ENCODE measurements around the gene PRRT3. TPM values are rescaled to one million over a fixed set of nuclear protein-coding genes. Genes with fewer than 3 reads are reported as not detected.
A peak's percentile ranks its signal among the peaks of the same experiment; 100 is the strongest.

Gene PRRT3
- total and polyA plus RNA-seq, 2 of the 4 experiments (the other 2 are of a cell fraction), result 0.72 to 4.2 TPM

- TF ChIP-seq SMC3 (IDR thresholded peaks at IDR 0.05; ENCODE audit: low read depth, low read length) (no peak), MAZ (IDR thresholded peaks at IDR 0.05; ENCODE audit: borderline replicate concordance, low read depth, low read length) (no peak)
Measured at GRCh38 chr3:9902372-9903237, 49.6 kb downstream of the PRRT3 start, which contains the start of gene IL17RE (continued).

- H2BK20ac ChIP-seq (ENCODE audit: low read depth, low read length), result no peak overlapping the region
- H3K56ac ChIP-seq (ENCODE audit: extremely low read depth, insufficient read depth, low read length), result no peak overlapping the region
- peaks cover 23% of the 10 kb centered on the region for H3K9me1 ChIP-seq (ENCODE audit: insufficient read depth, low read length)
- no peak for TF ChIP-seq MAZ (IDR thresholded peaks at IDR 0.05; ENCODE audit: borderline replicate concordance, low read depth, low read length)
- TF ChIP-seq MXI1 (IDR thresholded peaks at IDR 0.05; ENCODE audit: borderline replicate concordance, low read depth, low read length), result no peak
- no peak for TF ChIP-seq SMC3 (IDR thresholded peaks at IDR 0.05; ENCODE audit: low read depth, low read length)
- no peak for TF ChIP-seq RFX5 (IDR thresholded peaks at IDR 0.05; ENCODE audit: low read depth, low read length)
- TF ChIP-seq CTCF (conservative IDR thresholded peaks at IDR 0.05; ENCODE audit: low read depth, low read length), result no peak
- no peak for TF ChIP-seq CHD1 (IDR thresholded peaks at IDR 0.05; ENCODE audit: low read depth, low read length)
- TF ChIP-seq RCOR1 (IDR thresholded peaks at IDR 0.05; ENCODE audit: insufficient replicate concordance, low read length), result no peak
- TF ChIP-seq CEBPB (IDR thresholded peaks at IDR 0.05; ENCODE audit: low read depth, low read length), result no peak
- no peak for TF ChIP-seq BHLHE40 (IDR thresholded peaks at IDR 0.05; ENCODE audit: low read depth, low read length)
- no peak for TF ChIP-seq ELK1 (IDR thresholded peaks at IDR 0.05; ENCODE audit: borderline replicate concordance, low read depth, low read length)
- WGBS, 2 experiments (ENCODE audit: extremely low coverage in 2 of 2, insufficient read length in 1 of 2), result 94% methylated on average over 3 of the region's 5 CpGs; no CpG with 5 or more reads in 1 of the 2 experiments
- no peak overlapping the region for H3K18ac ChIP-seq (ENCODE audit: low read depth, low read length)
- DNase-seq (no peak), ATAC-seq (ENCODE audit: low read depth) (no peak)
- no peak overlapping the region for H3K27ac ChIP-seq (ENCODE audit: insufficient read depth, low read length)
- no peak overlapping the region for H3K4me3 ChIP-seq (ENCODE audit: insufficient read depth, low read depth, low read length)
- H4K91ac ChIP-seq (ENCODE audit: insufficient read depth, low read depth, low read length), result no peak overlapping the region; the same call in 1 of the 2 replicates
- H3K23ac ChIP-seq (ENCODE audit: low read depth, low read length), result no peak overlapping the region
- H3K4me2 ChIP-seq (ENCODE audit: low read depth, low read length), result no peak overlapping the region
- ChIA-PET CTCF (no interaction called here), POLR2A (ENCODE audit: unreplicated experiment) (no interaction called here)
- BruUV-seq (replicated peaks), result no TSS peak
- H2AFZ ChIP-seq (replicated peaks; ENCODE audit: low read length, poor library complexity), result peak overlapping the region; percentile 90
- no peaks in the 10 kb centered on the region for H3K27me3 ChIP-seq (ENCODE audit: control insufficient read depth, insufficient read depth, low read length)
- H3K36me3 ChIP-seq (ENCODE audit: control insufficient read depth, insufficient read depth, low read length), result no peaks in the 10 kb centered on the region
- H2AK5ac ChIP-seq (ENCODE audit: low read depth, low read length), result no peak overlapping the region; the same call in 1 of the 2 replicates
- H2BK15ac ChIP-seq (ENCODE audit: low read depth, low read length), result no peak overlapping the region
- 0 out of 2 replicates have a peak overlapping the region, but pooled peaks have one; percentile 2 for H2BK120ac ChIP-seq (ENCODE audit: low read depth, low read length)
- in situ Hi-C loops (cut with MboI; ENCODE audit: low sequenced_read_pairs), result no loop called here
- intact Hi-C loops (cut with micrococcal nuclease), result no loop called here
- no peak overlapping the region for H2BK5ac ChIP-seq (ENCODE audit: low read depth, low read length, poor library complexity, severe bottlenecking)
- no peaks in the 10 kb centered on the region for H3K9me3 ChIP-seq (ENCODE audit: control insufficient read depth, insufficient read depth, low read length)
- H4K20me1 ChIP-seq (ENCODE audit: insufficient read depth, low read length), result peaks cover 2% of the 10 kb centered on the region; the same call in 1 of the 2 replicates
- peak overlapping the region; percentile 77 for H2AK9ac ChIP-seq (replicated peaks; ENCODE audit: low read depth, low read length, poor library complexity)
- dilution Hi-C loops (cut with HindIII; ENCODE audit: low sequenced_read_pairs, unreplicated experiment), result no loop called here
- H4K8ac ChIP-seq (ENCODE audit: low read depth in 2 of 2, low read length in 2 of 2), result peak overlapping the region; percentile 57 to 88; a peak in 3 of 4 replicates
- no peak overlapping the region for H4K5ac ChIP-seq (ENCODE audit: low read depth, low read length)
- no peak overlapping the region for H3K14ac ChIP-seq (replicated peaks; ENCODE audit: low read depth, low read length)
- peaks cover 11% of the 10 kb centered on the region for H3K4me1 ChIP-seq (ENCODE audit: control insufficient read depth, insufficient read depth, low read length)
- 0 out of 2 replicates have a peak overlapping the region, but pooled peaks have one; percentile 46 for H3K4ac ChIP-seq (ENCODE audit: low read depth, low read length)
- H3K79me1 ChIP-seq (ENCODE audit: low read depth in 1 of 2, low read length in 2 of 2), result peaks cover 0 to 31% of the 10 kb centered on the region in 2 experiments; a peak in 2 of 4 replicates
- H3K9ac ChIP-seq (ENCODE audit: low read depth, low read length), result no peak overlapping the region
Measured at GRCh38 chr3:9901967-9902366, 50.2 kb downstream of the PRRT3 start.
